Stimulated activated CD4-positive, alpha-beta T cell treated with anti-CD3 and anti-CD28 coated beads, Interleukin-4, amount 100 ng/mL, for 1 hour (primary cell): Measurements from ENCODE around the gene ANAPC7.
"Not testable (repeated sequence)": the region's sequence is repeated elsewhere in the genome, so short reads cannot be mapped to it uniquely, and the experiment has no call there.

Source experiments
- DNase-seq: peaks from one replicate; pipeline ENCODE4 v3.0.0-alpha.2; 2020

ANAPC7 gene, protein sequence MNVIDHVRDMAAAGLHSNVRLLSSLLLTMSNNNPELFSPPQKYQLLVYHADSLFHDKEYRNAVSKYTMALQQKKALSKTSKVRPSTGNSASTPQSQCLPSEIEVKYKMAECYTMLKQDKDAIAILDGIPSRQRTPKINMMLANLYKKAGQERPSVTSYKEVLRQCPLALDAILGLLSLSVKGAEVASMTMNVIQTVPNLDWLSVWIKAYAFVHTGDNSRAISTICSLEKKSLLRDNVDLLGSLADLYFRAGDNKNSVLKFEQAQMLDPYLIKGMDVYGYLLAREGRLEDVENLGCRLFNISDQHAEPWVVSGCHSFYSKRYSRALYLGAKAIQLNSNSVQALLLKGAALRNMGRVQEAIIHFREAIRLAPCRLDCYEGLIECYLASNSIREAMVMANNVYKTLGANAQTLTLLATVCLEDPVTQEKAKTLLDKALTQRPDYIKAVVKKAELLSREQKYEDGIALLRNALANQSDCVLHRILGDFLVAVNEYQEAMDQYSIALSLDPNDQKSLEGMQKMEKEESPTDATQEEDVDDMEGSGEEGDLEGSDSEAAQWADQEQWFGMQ

DNA sequence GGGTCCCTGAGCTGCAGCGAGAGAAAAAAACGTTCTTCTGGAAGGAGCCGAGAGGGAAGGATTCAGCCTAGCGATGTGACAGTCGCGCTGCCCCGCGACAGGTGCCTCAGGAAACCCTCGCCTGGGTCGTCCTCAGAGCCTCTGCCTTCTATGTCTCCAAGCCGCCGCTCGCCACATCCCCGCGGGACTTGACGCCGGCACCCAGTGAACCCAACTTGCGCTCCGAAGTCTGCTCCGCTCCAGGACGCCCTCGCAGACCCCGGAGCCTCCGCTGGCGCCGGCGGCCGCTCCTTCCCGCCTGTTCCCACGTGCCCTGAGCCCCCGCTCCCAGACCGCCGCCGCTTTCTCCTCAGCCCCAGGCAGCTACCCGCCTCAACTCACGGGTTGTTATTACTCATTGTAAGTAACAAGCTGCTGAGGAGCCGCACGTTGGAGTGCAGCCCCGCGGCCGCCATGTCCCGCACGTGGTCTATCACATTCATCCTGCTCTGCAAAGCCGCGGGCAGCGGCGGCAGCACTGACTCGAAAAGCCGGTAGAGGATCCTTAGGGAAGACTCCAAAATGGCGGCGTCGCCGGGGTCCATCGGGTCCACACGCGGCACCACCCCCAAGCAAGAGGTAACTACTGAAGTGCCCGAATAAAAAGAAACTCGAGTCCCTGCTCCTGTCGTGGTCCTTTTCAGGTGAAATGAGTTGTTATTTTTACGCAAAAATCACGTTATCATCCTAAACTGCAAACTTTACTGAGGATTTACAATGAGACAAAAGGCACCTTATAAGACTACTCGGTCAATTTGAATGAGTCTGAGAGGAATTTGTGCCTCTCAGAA is at the start of gene ANAPC7:
Gene ANAPC7, minus strand, starts transcription at position 563 of the 830 bp plus-strand sequence. Its CDS starts 81 bp downstream, at position 482.
- DNase-seq = peak; percentile 85

DNA sequence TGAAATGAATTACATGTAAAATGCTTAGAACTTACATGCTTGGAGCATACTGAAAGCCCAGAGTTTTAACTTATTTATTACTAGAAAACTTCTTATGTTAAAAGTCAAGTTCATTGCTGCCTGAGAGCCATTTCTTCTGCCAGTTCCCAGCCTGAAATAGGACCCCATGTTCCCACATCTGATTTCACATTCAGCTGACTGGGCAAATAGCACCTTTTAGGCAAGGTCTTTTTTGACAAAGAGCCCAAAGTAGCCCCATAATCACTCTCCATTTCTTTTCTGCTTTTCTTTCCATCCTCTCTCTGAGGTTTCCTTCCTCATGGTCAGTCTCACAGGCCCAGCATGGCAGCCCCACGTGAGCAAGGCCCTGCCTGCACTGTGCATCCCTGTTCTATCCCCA is 47.8 kb upstream of the ANAPC7 start:
- DNase-seq = no peak

DNA sequence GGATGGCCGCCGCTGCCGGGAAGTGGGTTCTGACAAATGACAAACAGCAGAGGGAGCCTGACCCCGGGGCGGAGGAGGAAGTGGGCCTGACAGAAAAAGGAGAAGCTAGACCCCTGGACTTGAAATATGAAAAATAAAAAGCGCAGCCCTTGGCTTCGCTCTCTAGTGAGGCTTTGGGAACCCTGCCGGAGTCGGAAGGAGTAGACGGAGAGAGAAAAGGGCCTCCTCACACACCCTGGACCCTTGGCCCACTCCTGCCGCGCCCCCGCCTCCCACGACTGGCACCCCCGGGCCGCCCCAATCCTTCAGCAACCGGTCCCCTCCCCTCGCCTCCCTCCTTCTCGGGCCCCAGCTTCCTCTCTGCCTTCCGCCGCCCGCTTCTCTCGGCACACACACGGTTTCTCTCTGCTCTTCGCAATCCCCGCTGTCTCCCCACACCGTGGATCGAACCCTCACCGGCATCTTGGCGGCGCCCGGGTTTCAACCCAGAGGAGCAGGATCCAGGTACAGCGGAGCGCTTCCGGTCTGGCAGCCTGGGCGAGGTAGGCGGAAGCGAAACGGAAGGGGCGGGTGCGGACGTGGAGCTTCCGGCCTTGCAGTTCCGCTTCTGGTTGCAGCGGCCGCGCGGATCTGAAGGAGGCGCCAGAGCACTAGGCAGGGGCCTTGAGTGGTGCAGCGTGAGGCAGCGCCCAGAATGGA is 46.4 kb upstream of the ANAPC7 start, which contains the start of gene ARPC3:
Gene ARPC3, minus strand, starts transcription at position 539 of the 699 bp plus-strand sequence. Its CDS starts 77 bp downstream, at position 462.
- DNase-seq = peak; percentile 94

DNA sequence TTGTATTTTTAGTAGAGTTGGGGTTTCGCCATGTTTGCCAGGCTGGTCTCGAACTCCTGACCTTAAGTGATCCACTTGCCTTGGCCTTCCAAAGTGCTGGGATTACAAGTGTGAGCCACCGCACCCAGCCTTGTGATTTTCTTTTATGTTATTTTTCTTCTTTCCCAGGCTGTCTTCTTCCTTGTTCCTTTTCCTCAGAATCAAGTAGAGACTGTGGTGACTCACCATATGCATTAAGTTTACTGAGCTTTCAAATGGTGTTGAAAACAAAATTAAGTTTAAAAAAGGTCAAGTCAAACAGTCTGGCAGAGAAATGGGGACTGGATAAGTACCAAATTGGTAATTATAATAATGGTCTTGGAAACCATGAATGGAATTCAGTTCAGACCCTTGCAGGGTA is 40.9 kb upstream of the ANAPC7 start:
- DNase-seq = no peak

DNA sequence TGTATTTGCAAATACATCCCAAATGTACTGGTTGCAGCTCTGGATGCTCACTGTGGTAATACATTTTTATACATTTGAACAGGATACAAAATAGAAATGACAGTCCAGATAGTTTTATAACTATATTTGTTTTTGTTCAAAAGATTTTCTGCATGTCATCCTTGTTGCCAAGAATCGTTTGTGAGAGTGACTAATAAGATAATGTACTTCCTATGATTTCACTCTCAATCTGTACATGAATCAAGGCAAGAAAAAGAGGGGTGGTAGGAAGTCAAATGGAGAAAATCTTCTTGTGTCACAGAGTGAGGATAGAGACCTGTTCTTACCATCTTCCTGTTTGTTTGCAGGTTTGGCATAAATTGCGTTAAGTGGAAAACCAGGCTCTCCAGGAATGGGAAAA is 32.7 kb upstream of the ANAPC7 start:
- DNase-seq = no peak

DNA sequence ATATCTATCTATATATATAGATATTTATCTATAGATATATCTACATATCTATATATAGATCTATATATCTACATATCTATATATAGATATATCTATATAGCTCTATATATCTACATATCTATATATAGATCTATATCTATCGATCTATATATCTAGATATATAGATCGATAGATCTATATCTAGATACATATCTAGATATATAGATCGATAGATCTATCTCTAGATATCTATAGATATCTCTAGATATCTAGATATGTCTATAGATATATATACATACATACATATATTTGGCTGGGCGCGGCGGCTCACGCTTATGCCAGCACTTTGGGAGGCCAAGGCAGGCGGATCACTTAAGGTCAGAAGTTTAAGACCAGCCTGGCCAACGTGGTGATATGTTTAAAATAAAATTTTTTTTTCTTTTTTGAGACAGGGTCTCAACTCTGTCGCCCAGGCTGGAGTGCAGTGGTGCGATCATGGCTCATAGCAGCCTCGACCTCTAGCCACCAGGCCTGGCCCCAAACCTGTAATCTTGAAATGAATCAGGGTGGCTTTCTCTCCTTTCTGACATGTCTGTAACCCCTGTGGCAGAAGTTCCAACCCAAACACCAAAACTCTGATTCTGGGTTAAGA is 28.6 kb upstream of the ANAPC7 start:
- no peak for DNase-seq

DNA sequence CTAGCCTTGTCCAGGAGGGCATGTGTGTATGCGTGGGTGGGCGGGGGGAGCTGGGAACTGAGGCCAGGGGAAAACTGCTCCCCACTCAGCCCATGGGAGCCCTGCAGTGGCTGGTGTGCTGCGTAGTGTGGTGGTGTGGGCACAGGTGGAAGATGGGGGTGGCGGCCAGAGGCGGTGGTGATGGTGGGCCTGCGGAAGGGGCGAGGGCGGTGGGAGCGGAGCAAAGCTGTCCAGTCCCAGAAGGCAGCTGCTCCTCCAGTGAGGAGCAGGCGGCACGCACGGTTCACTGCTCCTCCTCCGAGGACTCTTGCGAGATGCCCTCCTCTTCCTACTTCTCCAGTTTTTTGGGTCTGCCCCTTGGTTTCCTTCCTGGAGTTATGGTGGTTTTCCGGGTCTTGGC is 26.2 kb upstream of the ANAPC7 start:
- DNase-seq = not testable (repeated sequence)

DNA sequence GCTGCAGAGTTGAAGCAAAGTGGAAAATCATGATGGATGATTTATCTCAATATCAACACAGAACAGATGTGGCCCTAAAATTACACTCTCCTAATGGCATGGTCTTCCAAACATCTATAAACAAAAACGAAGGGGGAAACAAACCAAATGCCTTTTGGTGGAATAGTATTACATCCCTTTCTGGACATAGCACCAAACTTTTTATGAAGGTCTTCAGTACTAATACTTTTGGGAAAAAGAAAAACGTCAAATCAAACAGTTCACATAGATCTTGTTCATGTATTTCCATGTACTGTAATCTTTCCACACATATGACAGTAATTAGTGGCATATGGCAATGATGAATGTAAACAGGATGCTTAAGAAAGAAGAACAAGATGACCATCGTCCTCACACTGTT is 22.9 kb upstream of the ANAPC7 start:
- no peak for DNase-seq

DNA sequence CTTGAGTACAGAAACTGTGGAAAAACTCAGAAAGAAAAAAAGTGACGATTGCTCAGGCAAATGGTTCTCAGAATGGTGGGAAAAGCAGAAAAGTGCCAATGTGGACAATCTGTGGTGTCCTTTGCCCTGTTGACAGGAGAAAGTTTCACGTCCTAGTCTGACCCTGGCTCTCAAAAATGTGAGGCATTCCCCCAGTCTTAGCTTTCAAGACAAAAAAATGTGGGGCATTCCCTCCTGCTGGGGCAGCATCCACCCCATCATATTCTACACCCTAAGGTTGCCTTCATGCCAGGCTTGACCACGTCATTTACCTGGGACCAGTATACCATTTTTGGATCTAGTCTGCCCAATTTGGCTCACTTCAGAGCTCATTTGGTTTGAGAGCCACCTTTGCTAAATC is 20.7 kb upstream of the ANAPC7 start:
- DNase-seq = no peak

DNA sequence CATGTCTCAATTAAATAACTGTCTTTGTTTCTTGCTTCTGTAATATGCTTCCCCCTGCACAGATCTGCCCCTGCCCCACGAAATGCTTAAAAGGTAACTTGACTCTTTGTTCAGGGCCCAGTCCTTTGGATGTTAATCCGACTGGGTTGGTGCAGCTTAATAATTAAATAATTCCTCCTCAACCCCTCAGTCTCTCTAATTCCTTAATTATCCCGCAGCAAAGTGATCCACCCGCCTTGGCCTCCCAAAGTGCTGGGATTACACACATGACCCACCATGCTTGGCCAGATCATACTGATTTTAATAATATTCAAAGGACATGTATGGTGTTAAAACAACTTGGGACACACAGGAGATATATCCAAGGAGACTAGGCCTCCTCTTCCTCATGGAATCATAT is 18.2 kb upstream of the ANAPC7 start:
- DNase-seq = no peak

DNA sequence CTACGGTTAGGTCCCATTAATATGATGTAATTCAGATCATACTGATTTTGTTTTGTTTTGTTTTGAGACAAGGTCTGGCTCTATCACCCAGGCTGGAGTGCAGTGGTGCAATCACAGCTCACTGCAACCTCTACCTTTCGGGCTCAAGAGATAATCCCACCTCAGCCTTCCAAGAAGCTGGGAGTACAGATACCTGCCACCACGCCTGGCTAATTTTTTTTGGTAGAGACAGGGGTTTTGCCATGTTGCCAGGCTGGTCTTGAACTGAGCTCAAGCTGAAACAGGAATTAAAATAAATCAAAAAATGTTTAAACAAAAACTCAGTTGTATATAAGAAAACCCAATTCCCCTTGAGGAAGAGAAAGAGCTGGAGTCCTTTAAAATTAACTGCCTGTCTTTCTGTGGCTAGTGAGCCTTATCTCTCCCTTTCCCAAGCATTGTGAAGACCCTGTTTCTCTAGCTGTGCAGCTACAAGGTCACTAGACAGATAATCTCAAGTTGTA is 17.7 kb upstream of the ANAPC7 start:
- no peak for DNase-seq

DNA sequence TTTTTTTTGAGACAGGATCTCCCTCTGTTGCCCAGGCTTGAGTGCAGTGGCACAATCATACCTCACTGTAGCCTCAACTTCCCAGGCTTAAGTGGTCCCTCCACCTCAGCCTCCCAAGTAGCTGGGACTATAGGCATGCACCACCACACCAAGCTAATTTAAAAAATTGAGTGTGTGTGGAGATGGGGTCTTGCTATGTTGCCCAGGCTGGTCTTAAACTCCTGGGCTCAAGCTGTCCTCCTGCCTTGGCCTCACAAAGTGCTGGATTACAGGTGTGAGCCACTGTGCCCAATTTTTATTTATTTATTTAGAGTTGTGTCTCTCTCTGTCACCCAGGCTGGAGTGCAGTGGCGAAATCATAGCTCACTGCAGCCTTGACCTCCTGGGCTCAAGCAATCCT is 17.1 kb upstream of the ANAPC7 start:
- DNase-seq = not testable (repeated sequence)

DNA sequence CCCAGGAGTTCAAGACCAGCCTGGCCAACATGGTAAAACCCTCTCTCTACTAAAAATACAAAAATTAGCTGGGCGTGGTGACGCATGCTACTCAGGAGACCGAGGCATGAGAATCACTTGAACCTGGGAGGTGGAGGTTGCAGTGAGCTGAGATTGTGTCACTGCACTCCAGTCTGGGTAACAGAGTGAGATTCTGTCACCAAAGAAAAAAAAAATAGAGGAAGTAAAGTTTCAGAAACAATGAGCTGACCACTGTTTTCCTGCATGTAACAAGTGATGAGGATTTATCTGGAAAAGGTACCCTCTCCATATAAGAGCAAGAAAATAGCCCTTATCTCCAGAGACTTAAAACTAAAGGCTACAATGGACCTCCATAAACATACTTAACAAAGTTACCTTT is 13.6 kb upstream of the ANAPC7 start:
- not testable (repeated sequence) for DNase-seq

DNA sequence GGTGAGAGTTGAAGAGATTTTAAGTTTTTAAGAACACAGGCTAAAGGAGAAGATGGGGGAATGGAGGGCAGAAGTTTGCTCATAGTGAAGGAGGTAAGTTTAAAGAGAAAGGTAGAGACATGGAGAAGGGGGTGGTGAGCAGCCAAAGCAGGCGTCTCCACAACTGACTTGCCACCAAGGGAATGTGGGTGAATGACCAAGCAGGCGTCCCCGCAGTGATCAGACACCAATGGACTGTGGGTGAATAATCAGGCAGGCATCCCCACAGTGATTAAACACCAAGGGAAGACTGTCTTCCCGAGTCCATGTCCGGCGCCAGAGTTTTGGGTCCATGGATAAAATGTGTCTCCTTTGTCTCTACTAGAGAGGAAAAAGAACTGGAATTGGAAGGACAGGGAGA is 6.6 kb upstream of the ANAPC7 start:
- DNase-seq = not testable (repeated sequence)

DNA sequence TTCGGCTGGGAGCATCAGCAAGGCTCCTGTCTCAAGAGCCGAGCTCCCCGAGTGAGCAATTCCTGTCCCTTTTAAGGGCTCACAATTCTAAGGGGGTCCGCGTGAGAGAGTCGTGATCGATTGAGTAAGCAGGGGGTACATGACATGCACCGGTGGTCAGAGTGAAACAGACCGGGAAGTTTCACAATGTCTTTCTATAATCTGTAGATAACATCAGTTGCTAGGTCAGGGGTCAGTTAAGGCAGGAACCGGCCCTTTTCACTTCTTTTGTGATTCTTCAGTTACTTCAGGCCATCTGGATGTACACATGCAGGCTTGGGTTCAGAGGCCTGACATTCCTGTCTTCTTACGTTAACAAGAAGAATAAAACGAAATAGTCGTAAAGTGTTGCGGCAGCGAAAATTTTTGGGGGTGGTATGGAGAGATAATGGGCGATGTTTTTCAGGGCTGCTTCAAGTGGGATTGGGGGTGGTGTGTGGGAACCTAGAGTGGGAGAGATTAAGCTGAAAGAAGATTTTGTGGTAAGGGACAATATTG is 1.7 kb upstream of the ANAPC7 start:
- DNase-seq = not testable (repeated sequence)

DNA sequence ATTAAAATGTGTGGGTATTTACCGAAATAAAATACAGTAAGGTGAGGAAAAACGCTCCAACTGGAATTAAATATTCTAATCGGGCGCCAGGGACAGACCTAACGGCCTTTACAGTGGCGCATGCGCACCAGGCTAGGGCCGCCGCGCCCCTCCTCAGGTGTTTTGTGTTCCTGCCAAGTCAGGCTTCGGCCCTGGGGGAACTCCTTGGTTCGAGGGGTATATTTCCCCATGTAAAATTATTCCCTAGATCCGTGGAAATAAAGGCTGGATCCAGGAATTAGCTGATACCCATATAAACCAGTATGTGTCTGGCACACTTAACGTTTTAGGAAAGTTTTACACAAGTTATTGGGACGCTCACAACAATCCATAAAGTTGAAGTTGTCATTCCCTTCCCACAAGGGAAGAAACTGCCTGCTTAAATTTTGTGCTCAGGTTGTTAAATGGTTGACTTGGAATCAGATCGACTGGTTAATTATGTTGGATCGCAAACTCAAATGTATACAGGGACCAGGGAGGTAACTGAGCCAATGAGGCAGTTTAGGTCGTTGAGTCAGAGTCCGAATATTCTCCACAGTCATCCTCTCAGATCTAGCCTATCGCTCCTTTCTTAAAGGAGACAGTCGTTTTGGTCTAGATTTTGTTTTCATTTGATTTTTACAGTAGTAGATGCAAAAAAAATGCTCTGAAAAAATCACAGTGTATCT is 621 bp upstream of the ANAPC7 start:
- peak; percentile 78 for DNase-seq

DNA sequence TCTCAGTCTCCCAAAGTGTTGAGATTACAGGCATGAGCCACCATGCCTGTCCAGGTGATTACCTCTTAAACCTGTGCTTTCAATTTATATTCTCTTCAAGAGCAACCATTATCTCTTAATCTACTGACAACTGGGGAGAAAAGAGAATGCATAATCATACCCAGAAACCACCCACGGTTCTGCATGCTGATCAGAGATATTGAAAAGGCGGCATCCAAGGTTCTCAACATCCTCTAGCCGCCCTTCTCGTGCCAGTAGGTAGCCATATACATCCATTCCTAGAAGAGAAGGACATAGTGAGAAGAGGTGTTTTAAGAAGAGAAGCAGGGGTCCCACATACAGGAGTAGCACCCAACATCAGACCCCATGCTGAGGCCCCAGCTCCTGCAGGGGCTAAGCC is 20.8 kb downstream of the ANAPC7 start:
- no peak for DNase-seq

DNA sequence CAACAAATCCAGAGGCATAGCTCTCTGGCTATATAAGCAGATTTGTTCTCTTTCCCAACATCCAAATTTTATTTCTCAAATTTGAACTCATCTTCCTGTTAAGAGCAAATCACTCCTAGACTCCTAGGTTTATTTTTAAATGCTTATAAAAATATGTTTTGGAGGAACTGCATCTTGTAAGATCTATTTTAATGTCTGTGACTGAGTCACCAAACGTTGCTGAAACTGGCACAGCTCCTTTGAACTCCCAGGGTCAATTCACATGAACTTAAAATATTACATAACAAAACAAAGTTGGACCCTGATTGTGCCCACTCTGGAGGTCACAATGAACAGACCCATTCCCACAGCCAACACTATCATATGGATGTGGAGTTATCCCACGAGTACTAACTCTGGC is 23.9 kb downstream of the ANAPC7 start:
- no peak for DNase-seq

DNA sequence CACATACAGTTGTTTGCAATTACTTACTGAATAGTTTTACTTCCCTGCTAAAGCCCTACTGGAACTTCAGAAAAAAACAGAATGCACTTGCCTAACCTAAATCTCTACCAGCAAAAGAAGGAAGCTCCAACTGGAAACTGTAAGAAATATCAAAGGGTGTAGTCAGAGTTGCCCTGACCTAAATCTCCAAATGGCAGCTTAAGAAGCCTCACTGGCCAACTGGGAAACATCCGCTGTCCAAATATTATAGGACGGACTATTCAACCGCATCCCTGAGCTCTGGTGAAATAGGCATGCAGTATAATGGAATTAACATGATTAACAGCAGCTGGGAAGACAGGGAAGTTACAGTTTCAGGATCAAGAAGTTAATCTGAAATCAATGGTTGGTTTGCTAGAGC is 24.3 kb downstream of the ANAPC7 start:
- DNase-seq = no peak

DNA sequence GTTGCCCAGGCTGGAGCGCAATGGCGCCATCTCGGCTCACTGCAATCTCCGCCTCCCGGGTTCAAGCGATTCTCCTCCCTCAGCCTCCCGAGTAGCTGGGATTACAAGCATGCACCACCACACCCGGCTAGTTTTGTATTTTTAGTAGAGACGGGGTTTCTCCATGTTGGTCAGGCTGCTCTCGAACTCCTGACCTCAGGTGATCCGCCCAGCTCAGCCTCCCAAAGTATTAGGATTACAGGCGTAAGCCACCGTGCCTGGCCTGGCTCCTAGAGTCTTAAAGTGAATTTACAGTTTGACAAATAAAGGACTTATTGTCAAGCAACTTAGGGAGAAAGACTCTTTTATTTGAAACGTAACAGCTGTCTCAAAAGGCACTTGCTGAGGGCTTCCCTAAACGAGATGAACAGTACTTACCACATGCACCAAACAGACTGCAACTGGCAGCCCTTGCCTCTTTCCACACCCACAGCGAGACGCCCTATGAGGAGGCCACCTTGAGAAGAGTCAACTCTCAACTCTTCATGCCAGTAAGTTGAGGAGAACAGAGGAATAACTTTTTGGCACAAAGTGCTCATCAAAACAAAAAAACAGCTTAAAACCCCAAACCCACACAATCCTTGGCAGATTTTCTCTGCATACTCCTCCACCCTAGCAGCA is 25.2 kb downstream of the ANAPC7 start:
- not testable (repeated sequence) for DNase-seq
